GM12878 (cell line): Measurements from ENCODE around the gene TBC1D5.

Source experiments
- BRCA1 ChIP-seq: IDR thresholded peaks from 2 replicates; pipeline ENCODE4 v1.6.1; 2011; ENCODE audit warnings: low read depth, low read length, improper control_type of control experiment
- GATAD2B ChIP-seq: fragments of 450-650 bp; conservative IDR thresholded peaks from 2 replicates; pipeline ENCODE4 v1.6.1; 2017; ENCODE audit warnings: low read depth, mild to moderate bottlenecking, moderate library complexity
- JUND ChIP-seq: IDR thresholded peaks from 2 replicates; pipeline ENCODE4 v1.6.1; 2012; ENCODE audit warnings: low read depth, mild to moderate bottlenecking, low read length, improper control_type of control experiment, moderate library complexity
- POLR2A ChIP-seq: IDR thresholded peaks from 2 replicates; pipeline ENCODE4 v1.6.1; 2011; ENCODE audit warnings: low read depth, mild to moderate bottlenecking, low read length
- RAD21 ChIP-seq: IDR thresholded peaks from 2 replicates; pipeline ENCODE4 v1.6.1; 2011; ENCODE audit warnings: mild to moderate bottlenecking, low read depth, low read length, moderate library complexity; ENCODE audit not compliant: insufficient read depth
- SIX5 ChIP-seq: IDR thresholded peaks from 2 replicates; pipeline ENCODE4 v1.6.1; 2011; ENCODE audit warnings: mild to moderate bottlenecking, low read depth, low read length, moderate library complexity; ENCODE audit not compliant: severe bottlenecking
- ZNF207 ChIP-seq: fragments of 450-650 bp; IDR thresholded peaks from 2 replicates; pipeline ENCODE4 v1.6.1; 2014; ENCODE audit warnings: antibody characterized with exemption, mild to moderate bottlenecking, borderline replicate concordance

DNA sequence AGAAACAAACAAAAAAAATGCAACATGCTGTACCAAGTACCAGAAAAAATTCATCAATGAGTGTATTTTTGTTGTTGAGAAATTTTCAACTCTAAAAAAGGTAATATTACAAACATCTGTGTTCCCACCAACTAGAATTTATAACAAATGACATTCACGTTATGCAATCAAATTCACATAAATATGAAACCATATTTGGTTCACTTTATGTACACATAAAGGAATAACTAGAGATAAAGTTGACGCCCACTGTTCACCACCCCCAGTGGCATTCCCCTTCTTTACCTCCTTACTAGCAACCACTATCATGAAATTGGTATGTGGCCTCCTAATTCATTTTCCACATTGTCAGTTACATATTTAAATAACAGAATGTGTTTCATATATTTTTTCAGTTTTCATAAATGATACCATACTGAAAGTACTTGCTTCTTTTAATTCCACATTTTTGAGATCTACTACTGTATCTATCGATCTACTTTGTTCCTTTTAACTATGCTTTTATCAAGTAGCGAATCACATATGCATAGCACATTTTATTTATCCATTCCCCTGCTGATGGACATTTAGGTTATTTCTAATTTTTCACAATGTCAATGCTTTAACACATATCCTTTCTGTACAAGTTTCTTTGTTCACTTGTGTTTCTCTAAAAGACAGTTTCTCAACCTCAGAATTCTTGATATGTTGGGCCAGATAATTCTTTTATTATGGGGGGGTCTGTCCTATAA is 34.5 kb downstream of the TBC1D5 start:
- TF ChIP-seq ZNF207 (no peak), GATAD2B (no peak), SIX5 (no peak), POLR2A (no peak), BRCA1 (no peak), JUND (no peak), RAD21 (no peak)
